HL-60/S4 treated with retinoic acid at 250 ng/mL for 4 days and 3 days (cell line): ENCODE data around the gene LY6G6C.

Source experiments
- in situ Hi-C: fragments of 300-500 bp; cut with MboI; formaldehyde crosslinking; loops from 2 replicates; pipeline ENCODE4 v1.7.0; 2022; ENCODE audit warnings: low sequenced_read_pairs

LY6G6C gene

GRCh38 chr6:31721351-31722020 lies at the start of gene LY6G6C:
TSS of gene LY6G6C (minus strand) at chr6:31721746. CDS start at chr6:31721679, 67 bp downstream.
- in situ Hi-C loops: no loop called here

DNA sequence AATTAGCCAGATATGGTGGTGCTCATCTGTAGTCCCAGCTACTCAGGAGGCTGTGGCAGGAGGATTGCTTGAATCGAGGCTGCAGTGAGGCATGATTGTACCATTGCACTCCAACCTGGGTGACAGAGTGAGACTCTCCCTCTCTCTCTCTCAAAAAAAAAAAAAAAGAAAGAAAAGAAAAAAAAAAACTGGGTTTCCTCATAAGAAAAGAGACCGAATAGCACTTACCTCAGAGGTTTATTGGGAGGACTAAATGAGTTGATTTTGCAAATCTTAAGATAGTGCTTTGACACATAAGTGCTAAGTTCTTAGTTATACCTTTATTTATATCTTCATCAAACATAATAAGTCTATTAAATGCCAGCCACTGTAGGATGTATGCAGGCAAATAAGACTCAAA lies 49.3 kb upstream of the LY6G6C start:
- in situ Hi-C loops: no loop called here

DNA sequence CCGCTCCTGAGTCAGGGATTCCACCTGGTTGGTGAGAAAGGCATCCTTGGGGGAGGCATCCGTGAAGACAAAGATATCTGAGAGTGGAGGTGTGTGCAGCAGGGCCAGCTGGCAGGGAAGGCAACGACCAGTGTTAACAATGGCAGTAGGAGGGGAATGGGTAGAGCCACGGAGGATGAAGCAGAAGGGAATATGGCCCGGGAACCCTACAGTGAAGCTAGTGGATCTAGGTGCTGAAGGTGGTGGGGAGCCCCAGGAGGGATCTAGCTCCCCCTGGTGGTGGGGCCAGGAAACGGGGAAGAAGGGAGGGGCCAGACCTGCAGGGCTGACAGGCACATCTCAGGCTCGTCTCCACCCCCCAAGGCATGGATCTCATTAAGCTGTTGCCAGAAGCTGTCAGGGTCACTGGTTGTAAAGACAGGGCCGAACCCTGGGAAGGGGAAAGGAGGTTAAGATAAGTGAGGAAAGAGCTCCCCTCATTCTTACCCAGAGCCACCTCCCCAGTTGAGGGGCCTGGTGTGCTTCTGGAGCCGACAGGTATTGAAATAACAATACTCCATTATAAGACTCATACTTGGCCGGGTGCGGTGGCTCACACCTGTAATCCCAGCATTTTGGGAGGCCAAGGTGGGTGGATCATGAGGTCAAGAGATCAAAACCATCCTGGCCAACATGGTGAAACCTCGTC lies 48.3 kb upstream of the LY6G6C start:
- in situ Hi-C loops: no loop called here

DNA sequence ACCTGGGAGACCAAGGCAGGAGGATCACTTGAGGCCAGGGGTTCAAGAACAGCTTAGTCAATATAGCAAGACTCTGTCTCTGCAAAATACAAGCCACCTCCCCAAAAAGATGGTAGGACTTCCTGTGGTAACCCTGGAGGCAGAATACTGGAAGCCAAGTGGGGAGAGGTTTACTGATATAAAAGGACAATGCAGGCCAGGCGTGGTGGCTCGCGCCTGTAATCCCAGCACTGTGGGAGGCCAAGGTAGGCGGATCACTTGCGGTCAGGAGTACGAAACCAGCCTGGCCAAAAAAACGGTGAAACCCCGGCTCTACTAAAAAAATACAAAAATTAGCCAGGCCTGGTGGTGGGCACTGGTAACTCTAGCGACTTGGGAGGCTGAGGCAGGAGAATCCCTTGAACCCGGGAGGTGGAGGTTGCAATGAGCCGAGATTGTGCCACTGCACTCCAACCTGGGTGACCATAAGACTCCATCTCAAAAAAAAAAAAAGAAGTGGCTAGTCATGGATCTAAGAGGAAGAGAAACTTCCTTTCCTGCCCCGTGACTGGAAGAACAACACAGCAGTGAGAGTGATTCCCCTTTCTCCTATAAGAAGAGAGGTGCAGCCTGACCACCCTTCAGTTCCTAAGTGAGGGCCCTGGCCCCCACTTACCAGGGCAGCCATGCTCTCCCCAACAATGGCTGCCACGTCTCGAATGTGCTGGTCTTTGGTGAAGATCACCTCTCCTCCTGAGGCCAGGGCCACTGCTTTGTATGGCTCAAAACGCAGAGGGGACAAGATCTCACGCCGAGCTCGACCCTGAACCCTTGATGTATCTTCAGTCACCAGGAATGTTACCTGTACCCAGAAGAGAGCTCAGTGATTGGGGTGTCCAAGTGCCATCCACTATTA lies 47.1 kb upstream of the LY6G6C start:
- in situ Hi-C loops: no loop called here

- in situ Hi-C loops: no loop called here
Observed at GRCh38 chr6:31767096-31767645, 45.6 kb upstream of the LY6G6C start.

DNA sequence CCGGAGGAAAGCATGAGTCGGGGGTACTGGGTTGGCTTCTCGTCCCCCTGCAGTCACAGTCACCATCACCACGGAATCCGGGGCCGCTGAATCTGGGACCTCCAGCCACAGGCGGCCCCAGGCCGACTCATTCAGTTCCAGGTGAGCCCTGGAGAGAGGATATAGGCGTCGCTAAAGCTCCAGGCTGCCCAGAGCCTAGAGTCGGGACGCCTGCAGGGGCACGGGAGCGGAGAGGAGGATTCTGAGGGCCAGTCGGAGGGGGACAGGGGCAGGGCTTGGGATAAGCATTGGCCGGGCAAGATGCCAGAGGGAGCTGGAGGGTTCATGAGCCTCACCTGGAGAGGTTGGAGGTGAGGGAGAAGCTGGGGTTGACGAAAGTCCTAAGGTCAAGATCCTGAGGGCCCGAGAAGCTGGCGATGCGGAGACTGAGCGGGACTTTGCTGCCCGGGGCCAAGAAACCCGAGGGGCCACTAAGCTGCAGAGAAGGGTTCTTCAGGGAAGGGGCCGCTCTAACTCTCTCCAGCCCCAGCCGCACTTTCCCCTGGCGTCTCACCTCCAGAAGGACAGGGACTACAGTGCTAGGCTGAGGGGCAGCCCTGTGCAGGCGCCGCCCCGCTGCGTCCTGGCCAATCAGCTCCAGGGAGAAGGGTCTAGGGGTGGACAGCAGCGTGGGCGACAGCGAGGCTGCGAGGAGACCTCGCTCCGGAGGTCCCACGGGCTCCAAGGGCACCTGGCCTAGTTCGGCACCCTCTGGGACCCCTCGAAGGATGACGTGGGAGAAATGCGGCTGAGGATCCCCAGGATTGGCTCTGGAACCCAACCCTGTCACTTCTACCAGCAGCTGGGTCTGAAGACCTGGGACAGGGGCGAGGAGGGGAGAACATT lies 44.6 kb upstream of the LY6G6C start:
- in situ Hi-C loops: no loop called here

DNA sequence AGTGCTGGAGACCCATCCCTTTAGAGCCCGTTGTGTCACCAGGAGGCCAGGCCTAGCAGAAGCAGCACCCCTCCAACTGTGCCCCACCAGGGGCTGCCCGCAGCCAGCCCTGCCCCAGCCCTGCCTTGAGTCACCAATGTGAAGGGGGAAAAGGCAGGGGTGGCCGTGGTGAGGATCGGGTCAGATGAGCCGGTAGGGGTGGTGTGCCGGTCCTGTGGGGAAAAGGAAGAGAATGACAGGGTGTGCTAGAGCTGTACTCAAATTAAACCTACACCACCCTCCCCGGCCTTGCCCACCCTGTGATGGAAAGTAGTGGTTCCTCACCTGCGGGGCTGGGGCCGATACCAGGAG lies 44.0 kb upstream of the LY6G6C start:
- in situ Hi-C loops: no loop called here

DNA sequence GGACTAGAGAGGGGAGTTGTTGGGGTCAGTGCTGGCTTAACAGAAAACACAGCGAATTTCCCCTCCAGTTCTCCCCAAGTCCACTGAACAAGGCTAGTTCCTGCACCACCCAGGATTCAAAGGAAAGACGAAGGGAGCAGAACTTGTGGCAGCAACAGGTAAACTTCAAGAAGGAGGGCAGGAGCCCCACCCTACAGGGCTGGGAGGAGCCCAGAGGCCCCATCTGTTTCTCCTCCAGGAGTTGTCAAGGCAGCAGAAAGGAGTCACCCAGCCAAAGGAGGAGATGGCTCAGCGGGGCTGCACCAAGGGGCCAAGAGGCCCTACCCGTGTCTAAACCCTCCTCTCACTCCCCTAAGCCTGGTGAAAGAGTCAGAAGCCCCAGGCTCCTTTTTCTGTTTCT lies 42.7 kb upstream of the LY6G6C start:
- in situ Hi-C loops: no loop called here

DNA sequence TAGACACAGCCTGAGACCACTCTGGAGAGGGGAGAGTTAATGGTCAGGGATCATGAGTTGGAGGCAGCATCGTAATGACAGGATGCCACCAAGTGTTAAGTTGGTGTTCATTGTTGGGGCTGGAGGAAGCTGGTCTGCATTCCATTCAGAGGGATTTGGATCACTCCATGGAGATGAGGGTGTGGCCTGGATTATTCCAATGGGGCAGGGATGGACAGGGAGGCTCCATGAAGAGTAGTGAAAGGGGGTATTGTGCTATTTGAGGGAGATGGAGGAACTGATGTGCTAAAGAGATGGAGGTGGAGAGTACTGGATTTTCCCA lies 42.0 kb upstream of the LY6G6C start:
- in situ Hi-C loops: no loop called here

DNA sequence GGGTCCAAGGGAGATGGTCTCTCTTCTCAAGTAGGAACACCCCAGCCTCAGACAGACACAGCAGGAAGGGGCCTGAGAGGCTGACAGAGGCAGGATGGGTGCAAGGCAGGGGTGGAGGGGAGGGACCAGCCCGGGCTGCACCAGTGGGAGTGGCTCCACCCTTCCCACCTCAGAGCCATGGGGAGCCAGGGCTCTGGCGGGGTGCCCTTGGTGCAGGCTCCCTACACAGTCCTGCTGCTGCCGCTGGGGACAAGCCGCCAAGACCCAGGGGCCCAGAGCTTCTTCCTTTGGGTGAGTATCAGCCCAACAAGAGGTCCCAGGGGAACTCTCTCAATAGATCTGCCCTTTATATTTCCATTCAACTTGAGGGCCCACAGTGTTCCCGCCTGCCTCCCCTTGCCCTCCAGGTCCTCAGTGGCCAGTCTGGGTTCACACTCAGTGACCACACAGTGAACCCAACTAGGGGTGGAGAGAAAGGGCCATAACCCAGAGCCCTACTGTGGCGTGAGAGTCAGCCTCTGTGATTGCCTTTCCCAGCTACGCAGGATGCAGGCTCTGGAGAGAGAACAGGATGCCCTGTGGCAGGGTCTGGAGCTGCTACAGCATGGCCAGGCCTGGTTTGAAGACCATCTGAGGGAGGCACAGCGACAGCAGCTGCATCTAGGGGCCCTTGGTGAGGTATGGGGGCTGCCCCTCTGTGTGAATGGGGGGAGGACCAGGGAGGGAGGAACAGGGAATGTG lies 41.5 kb upstream of the LY6G6C start:
- in situ Hi-C loops: no loop called here

DNA sequence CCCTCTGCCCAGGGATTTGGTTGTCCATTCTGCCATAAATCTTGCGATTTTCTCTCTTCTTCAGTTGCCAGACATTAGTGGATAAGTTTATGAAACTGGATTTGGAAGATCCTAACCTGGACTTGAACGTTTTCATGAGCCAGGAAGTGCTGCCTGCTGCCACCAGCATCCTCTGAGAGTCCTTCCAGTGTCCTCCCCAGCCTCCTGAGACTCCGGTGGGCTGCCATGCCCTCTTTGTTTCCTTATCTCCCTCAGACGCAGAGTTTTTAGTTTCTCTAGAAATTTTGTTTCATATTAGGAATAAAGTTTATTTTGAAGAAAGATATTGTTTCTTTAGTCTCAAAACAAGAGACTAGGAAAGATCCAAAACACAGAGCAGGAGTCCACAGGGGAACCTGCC lies 40.8 kb upstream of the LY6G6C start, which contains the start of gene SAPCD1:
SAPCD1 (plus strand) TSS at position 301 of the 400 bp plus-strand sequence. CDS start 399 bp downstream, outside the sequence.
- in situ Hi-C loops: no loop called here

GRCh38 chr6:31761343-31761742 lies 39.8 kb upstream of the LY6G6C start:
- in situ Hi-C loops: no loop called here

DNA sequence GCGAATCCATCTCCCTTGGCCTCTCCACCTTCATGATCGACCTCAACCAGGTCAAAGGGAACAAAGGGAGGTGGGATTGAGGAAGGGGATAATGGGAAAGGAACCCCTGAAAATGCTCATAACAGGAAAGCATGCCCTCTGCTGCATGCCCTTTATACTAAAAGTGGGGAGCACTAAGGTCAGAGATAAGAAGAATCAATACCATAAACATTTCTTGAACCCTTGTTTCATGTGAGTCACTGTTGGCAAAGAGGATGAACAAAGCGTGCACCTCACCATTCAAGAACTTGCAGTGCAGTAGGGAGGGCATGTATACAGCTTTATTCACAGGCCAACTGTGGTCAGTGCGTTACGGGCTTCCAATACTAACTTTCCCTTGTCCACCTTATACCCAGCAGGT lies 39.2 kb upstream of the LY6G6C start:
- in situ Hi-C loops: no loop called here

- in situ Hi-C loops: no loop called here
Observed at GRCh38 chr6:31758281-31758680, 36.7 kb upstream of the LY6G6C start.

- in situ Hi-C loops: no loop called here
Observed at GRCh38 chr6:31752739-31753319, 31.3 kb upstream of the LY6G6C start.

- in situ Hi-C loops: no loop called here
Observed at GRCh38 chr6:31750411-31751022, 29.0 kb upstream of the LY6G6C start.

- in situ Hi-C loops: no loop called here
Observed at GRCh38 chr6:31749301-31750036, 27.9 kb upstream of the LY6G6C start.

GRCh38 chr6:31744422-31744821 lies 22.9 kb upstream of the LY6G6C start:
- in situ Hi-C loops: no loop called here
